Activated CD4-positive, CD25-positive, alpha-beta regulatory T cell (primary cell): ENCODE data around the gene ZFP36L1.

Experiments used
- DNase-seq, 4 experiments: peaks; one replicate each; lab custom pipeline; 2025; lab: John Stamatoyannopoulos, UW

ZFP36L1 gene

GRCh38 chr14:68738559-68738958 lies 54.3 kb downstream of the ZFP36L1 start:
- no peak for DNase-seq
